ENCODE data around the gene APBB1IP. TPM values are rescaled to one million over a fixed set of nuclear protein-coding genes. Genes with fewer than 3 reads are reported as not detected.
"Not testable (repeated sequence)": the region's sequence is repeated elsewhere in the genome, so short reads cannot be mapped to it uniquely, and the experiment has no call there.

Gene APBB1IP
- total RNA-seq, 2 donors from 2014 or later = 8.4 to 9.2 TPM

GRCh38 chr10:26485150-26485941, 47.2 kb downstream of the APBB1IP start:
- ATAC-seq (ENCODE audit: insufficient number of reproducible peaks, low FRiP score, low read depth) = no peak
- peak overlapping the region in 1 of 2 donors; percentile 13 for H3K27ac ChIP-seq
- no peak for TF ChIP-seq CTCF (IDR thresholded peaks at IDR 0.05)

GRCh38 chr10:26486304-26486703, 48.2 kb downstream of the APBB1IP start:
- no peak overlapping the region for H3K4me3 ChIP-seq
- DNase-seq (ENCODE audit: low spot score) = no peak
- no peak for ATAC-seq (ENCODE audit: insufficient number of reproducible peaks, low FRiP score, low read depth)
- H3K27me3 ChIP-seq (replicated peaks; ENCODE audit: insufficient read depth) = no peaks in the 10 kb centered on the region
- H3K36me3 ChIP-seq = no peaks in the 10 kb centered on the region
- peak overlapping the region in 1 of 2 donors; percentile 35 for H3K27ac ChIP-seq
- no peaks in the 10 kb centered on the region for H3K9me3 ChIP-seq
- TF ChIP-seq CTCF (IDR thresholded peaks at IDR 0.05) = no peak
- H3K4me1 ChIP-seq (ENCODE audit: control insufficient read depth in 1 of 2, low read depth in 2 of 2) = no peaks in the 10 kb centered on the region

More at GRCh38 chr10:26485150-26485941, 47.2 kb downstream of the APBB1IP start:
- no peak for DNase-seq (ENCODE audit: low spot score)
- no peaks in the 10 kb centered on the region for H3K36me3 ChIP-seq
- no peaks in the 10 kb centered on the region for H3K27me3 ChIP-seq (replicated peaks; ENCODE audit: insufficient read depth)
- H3K4me3 ChIP-seq = no peak overlapping the region
- H3K9me3 ChIP-seq = no peaks in the 10 kb centered on the region
- no peaks in the 10 kb centered on the region for H3K4me1 ChIP-seq (ENCODE audit: control insufficient read depth in 1 of 2, low read depth in 2 of 2)

- H3K27ac ChIP-seq = peak overlapping the region in 1 of 2 donors; percentile 40
- H3K4me3 ChIP-seq = no peak overlapping the region
- H3K9me3 ChIP-seq = no peaks in the 10 kb centered on the region
- H3K36me3 ChIP-seq = no peaks in the 10 kb centered on the region
- H3K27me3 ChIP-seq (replicated peaks; ENCODE audit: insufficient read depth) = no peaks in the 10 kb centered on the region
- TF ChIP-seq CTCF (IDR thresholded peaks at IDR 0.05) = no peak
- ATAC-seq (ENCODE audit: insufficient number of reproducible peaks, low FRiP score, low read depth) (peak; percentile 22), DNase-seq (ENCODE audit: low spot score) (no peak)
- H3K4me1 ChIP-seq (ENCODE audit: control insufficient read depth in 1 of 2, low read depth in 2 of 2) = no peaks in the 10 kb centered on the region
These were observed 49.1 kb downstream of the APBB1IP start for GRCh38 chr10:26486990-26487850.

GRCh38 chr10:26488344-26488743, 50.2 kb downstream of the APBB1IP start:
- H3K36me3 ChIP-seq = no peaks in the 10 kb centered on the region
- no peaks in the 10 kb centered on the region for H3K4me1 ChIP-seq (ENCODE audit: control insufficient read depth in 1 of 2, low read depth in 2 of 2)
- H3K27me3 ChIP-seq (replicated peaks; ENCODE audit: insufficient read depth) = no peaks in the 10 kb centered on the region
- no peak for DNase-seq (ENCODE audit: low spot score)
- TF ChIP-seq CTCF (IDR thresholded peaks at IDR 0.05) = no peak
- H3K27ac ChIP-seq = no peak overlapping the region
- no peak overlapping the region for H3K4me3 ChIP-seq
- H3K9me3 ChIP-seq = no peaks in the 10 kb centered on the region
- no peak for ATAC-seq (ENCODE audit: insufficient number of reproducible peaks, low FRiP score, low read depth)

GRCh38 chr10:26489081-26489480, 50.9 kb downstream of the APBB1IP start:
- Histone ChIP-seq H3K36me3 (no peaks in the 10 kb centered on the region), H3K27me3 (replicated peaks; ENCODE audit: insufficient read depth) (no peaks in the 10 kb centered on the region), H3K4me3 (no peak overlapping the region), H3K9me3 (no peaks in the 10 kb centered on the region), H3K27ac (no peak overlapping the region), H3K4me1 (ENCODE audit: control insufficient read depth in 1 of 2, low read depth in 2 of 2) (no peaks in the 10 kb centered on the region)
- ATAC-seq (ENCODE audit: insufficient number of reproducible peaks, low FRiP score, low read depth) (no peak), DNase-seq (ENCODE audit: low spot score) (no peak)
- no peak for TF ChIP-seq CTCF (IDR thresholded peaks at IDR 0.05)

GRCh38 chr10:26490367-26490766, 52.2 kb downstream of the APBB1IP start:
- not testable (repeated sequence) for H3K27ac ChIP-seq; H3K36me3 ChIP-seq; H3K27me3 ChIP-seq (replicated peaks; ENCODE audit: insufficient read depth); H3K4me1 ChIP-seq (ENCODE audit: control insufficient read depth in 1 of 2, low read depth in 2 of 2); H3K9me3 ChIP-seq; ATAC-seq (ENCODE audit: insufficient number of reproducible peaks, low FRiP score, low read depth); DNase-seq (ENCODE audit: low spot score); H3K4me3 ChIP-seq
